ENCODE data around the gene TIGAR.

TIGAR gene

GRCh38 chr12:4278329-4279197 lies 42.5 kb upstream of the TIGAR start:
- no peak for TF ChIP-seq GATA3 (IDR thresholded peaks at IDR 0.05; ENCODE audit: low read depth, low read length)
- TF ChIP-seq GATA2 (IDR thresholded peaks at IDR 0.05; ENCODE audit: low read depth, low read length), result no peak

- no peak for TF ChIP-seq GATA3 (IDR thresholded peaks at IDR 0.05; ENCODE audit: low read depth, low read length)
- TF ChIP-seq GATA2 (IDR thresholded peaks at IDR 0.05; ENCODE audit: low read depth, low read length), result no peak
These were observed 41.8 kb upstream of the TIGAR start for GRCh38 chr12:4279198-4279690.

- TF ChIP-seq GATA2 (IDR thresholded peaks at IDR 0.05; ENCODE audit: low read depth, low read length) (no peak), GATA3 (IDR thresholded peaks at IDR 0.05; ENCODE audit: low read depth, low read length) (no peak)
These were observed 40.5 kb upstream of the TIGAR start for GRCh38 chr12:4280351-4281163.

- no peak for TF ChIP-seq GATA3 (IDR thresholded peaks at IDR 0.05; ENCODE audit: low read depth, low read length)
- TF ChIP-seq GATA2 (IDR thresholded peaks at IDR 0.05; ENCODE audit: low read depth, low read length), result no peak
These were observed 39.8 kb upstream of the TIGAR start for GRCh38 chr12:4281173-4281654.

- TF ChIP-seq GATA2 (IDR thresholded peaks at IDR 0.05; ENCODE audit: low read depth, low read length), result no peak
- no peak for TF ChIP-seq GATA3 (IDR thresholded peaks at IDR 0.05; ENCODE audit: low read depth, low read length)
These were observed 38.7 kb upstream of the TIGAR start for GRCh38 chr12:4282103-4282891.

- TF ChIP-seq GATA3 (IDR thresholded peaks at IDR 0.05; ENCODE audit: low read depth, low read length), result no peak
- no peak for TF ChIP-seq GATA2 (IDR thresholded peaks at IDR 0.05; ENCODE audit: low read depth, low read length)
These were observed 38.0 kb upstream of the TIGAR start for GRCh38 chr12:4282892-4283511.

GRCh38 chr12:4283512-4284255 lies 37.3 kb upstream of the TIGAR start:
- TF ChIP-seq GATA2 (IDR thresholded peaks at IDR 0.05; ENCODE audit: low read depth, low read length), result no peak
- TF ChIP-seq GATA3 (IDR thresholded peaks at IDR 0.05; ENCODE audit: low read depth, low read length), result no peak

- TF ChIP-seq GATA2 (IDR thresholded peaks at IDR 0.05; ENCODE audit: low read depth, low read length) (no peak), GATA3 (IDR thresholded peaks at IDR 0.05; ENCODE audit: low read depth, low read length) (no peak)
These were observed 36.7 kb upstream of the TIGAR start for GRCh38 chr12:4284306-4284705.

GRCh38 chr12:4285070-4285469 lies 35.9 kb upstream of the TIGAR start:
- TF ChIP-seq GATA2 (IDR thresholded peaks at IDR 0.05; ENCODE audit: low read depth, low read length), result no peak
- no peak for TF ChIP-seq GATA3 (IDR thresholded peaks at IDR 0.05; ENCODE audit: low read depth, low read length)

- TF ChIP-seq GATA2 (IDR thresholded peaks at IDR 0.05; ENCODE audit: low read depth, low read length) (no peak), GATA3 (IDR thresholded peaks at IDR 0.05; ENCODE audit: low read depth, low read length) (no peak)
These were observed 34.8 kb upstream of the TIGAR start for GRCh38 chr12:4286228-4286627.

- no peak for TF ChIP-seq GATA3 (IDR thresholded peaks at IDR 0.05; ENCODE audit: low read depth, low read length)
These were observed 34.2 kb upstream of the TIGAR start for GRCh38 chr12:4286771-4287317.

All from SH-SY5Y (cell line).